ENCODE measurements around the gene PSAP.
"Not testable (repeated sequence)": the region's sequence is repeated elsewhere in the genome, so short reads cannot be mapped to it uniquely, and the experiment has no call there.

PSAP gene

DNA sequence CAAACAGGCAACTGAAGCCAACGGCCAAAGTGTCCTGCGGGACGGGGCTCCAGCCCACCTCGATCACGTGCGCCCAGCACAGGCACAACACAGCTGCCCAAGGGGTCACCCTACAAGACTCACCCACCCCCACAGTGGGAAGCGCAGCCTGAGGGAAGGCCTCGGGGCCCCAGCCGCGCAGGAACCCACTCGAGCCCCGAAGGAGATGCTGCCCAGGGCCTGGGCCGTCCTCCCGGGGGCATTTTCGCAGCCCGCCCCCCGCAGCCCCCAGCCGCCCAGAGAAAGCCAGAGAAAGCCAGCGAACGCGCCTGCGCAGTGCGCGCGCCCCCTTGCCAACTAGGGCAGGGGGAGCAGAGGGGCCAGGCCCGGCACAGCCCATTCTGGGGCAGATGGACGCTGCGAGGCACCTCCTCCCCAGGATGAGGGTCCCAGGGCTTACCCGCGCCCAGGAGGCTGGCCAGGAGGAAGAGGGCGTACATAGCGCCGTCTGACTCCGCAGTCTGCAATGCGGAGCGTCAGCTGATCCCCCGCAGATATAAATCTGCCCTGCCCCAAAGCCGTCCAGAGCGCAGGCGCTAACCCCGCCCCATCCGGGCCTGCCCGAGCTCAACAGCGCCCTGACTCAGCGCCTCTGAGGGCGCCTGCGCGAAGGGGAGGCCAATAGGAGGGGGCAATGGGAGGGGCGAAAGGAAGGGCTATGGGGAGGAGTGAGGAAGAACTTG lies at the start of gene PSAP:
Gene PSAP, minus strand, starts transcription at position 509 of the 722 bp plus-strand sequence. Its CDS starts 30 bp downstream, at position 479.
- peak; percentile 84 for DNase-seq

GRCh38 chr10:71900441-71901180 lies 49.6 kb upstream of the PSAP start:
- no peak for DNase-seq

GRCh38 chr10:71899665-71900412 lies 48.8 kb upstream of the PSAP start:
- DNase-seq = no peak

DNA sequence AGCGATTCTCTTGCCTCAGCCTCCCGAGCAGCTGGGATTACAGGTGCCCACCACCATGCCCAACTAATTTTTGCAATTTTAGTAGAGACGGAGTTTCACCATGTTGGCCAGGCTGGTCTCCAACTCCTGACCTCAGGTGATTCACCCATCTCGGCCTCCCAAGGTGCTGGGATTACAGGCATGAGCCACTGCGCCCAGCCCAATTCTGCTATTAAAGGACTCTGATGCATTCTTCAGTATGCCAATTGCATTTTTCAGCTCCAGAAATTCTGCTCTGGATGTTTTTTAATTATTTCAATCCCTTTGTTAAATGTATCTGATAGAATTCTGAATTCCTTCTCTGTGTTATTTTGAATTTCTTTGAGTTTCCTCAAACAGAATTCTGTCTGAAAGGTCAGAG lies 47.3 kb upstream of the PSAP start:
- DNase-seq = not testable (repeated sequence)

GRCh38 chr10:71893920-71894319 lies 42.9 kb upstream of the PSAP start:
- DNase-seq = no peak

DNA sequence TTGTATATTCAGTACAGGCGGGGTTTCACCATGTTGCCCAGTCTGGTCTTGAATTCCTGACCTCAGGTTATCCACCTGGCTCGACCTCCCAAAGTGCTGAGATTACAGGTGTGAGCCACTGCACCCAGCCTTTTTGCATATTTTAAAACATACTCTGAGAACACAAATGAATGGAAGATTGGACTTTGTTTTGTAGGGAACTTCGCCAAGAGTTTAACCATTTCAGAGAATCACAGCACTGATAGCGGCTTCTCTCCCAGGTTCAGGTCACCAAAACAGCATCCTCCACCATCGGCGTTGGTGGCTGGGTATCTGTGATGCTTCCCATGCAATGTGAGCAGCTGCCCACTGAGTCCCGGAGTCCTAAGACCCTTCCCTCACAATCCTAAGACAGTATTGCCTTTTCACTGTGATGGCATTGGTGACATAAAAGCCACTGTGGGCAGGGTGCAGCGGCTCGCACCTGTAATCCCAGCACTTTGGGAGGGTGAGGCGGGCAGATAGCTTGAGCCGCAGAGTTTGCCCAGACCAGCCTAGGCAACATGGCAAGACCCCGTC lies 42.3 kb upstream of the PSAP start:
- DNase-seq = no peak

GRCh38 chr10:71891437-71891836 lies 40.4 kb upstream of the PSAP start:
- DNase-seq = no peak

DNA sequence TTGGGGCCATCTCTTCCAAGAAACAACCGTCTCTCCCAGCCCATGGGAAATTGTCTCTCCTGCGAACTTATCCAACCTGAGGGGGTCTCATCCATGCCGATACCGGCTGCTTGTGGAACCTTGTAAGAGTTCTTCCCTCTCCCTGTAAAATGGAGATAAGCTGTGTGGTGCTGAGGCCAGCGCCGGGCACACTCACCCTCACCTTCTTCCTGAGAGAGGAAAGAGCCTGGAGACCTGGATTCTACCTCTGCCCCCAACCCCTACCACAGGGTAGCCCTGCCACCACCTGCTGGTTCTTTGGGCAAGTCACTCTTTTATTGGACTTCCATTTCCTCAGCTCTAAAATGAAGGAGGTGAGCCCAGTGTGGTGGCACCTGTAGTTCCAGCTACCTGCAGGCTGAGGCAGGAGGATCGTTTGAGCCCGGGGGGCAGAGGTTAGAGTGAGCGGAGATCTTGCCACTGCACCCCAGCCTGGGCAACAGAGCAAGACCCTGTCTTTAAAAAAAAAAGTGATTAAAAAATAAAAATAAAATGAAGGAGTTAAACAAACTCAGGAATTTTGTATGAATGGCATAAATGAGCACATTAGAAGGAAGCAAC lies 38.4 kb upstream of the PSAP start:
- DNase-seq = no peak

DNA sequence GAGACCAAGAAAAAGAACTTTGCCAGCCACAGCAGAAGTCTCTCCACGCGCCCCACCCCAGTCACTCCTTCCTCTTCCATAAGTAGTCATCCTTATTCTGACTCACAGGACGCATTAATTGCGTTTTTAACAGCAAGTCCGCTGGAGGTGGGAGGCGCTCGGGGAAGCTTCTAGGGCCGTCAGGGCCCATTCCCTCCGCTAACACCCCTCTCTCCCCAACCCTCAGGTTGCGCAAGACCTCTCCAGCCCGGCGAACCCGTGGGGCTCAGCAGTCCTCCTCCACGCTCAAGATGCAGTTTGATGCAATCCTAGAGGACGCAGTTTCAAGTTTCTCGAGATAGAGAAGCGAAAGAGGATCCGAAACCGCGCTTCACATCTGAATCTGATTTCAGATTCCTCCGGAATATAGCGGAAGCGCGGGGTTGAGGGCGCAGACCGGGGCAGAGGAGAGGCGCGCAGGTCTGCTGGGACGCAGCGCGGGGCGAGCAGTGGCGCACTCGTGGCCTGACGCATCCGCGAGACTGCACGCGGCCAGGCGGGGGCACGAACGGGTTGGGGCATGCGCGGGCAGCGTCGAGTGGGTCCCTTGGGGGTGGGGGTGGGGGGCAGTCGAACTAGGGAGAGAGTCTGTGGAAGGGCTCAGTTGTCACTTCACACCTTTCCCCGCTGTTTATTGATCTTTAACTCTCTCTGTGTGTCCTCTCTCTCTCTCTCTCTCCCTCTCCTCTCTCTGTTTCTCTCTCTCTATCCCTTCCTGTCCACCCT lies 37.8 kb upstream of the PSAP start:
- DNase-seq = peak; percentile 7

- DNase-seq = no peak
Measured at GRCh38 chr10:71888248-71888622, 37.2 kb upstream of the PSAP start.

DNA sequence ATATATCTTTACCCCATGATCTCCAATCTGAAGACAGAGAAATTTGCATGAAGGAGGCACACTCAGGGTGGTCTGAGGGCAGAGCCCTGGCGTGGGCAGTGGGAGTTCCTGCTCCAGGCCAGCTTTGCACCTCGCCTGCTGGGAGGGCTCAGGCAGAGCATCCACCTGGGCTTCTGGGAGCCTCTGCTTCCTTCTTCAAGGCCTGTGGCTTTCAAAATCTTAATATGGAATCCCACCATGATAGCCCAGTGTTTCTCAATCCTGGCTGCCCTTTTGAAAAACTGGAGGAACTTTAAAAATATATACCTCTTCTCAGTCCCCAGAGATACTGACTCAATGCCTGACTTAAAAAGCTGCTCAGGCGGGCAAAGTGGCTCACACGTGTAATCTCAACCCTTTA lies 36.7 kb upstream of the PSAP start:
- no peak for DNase-seq

DNA sequence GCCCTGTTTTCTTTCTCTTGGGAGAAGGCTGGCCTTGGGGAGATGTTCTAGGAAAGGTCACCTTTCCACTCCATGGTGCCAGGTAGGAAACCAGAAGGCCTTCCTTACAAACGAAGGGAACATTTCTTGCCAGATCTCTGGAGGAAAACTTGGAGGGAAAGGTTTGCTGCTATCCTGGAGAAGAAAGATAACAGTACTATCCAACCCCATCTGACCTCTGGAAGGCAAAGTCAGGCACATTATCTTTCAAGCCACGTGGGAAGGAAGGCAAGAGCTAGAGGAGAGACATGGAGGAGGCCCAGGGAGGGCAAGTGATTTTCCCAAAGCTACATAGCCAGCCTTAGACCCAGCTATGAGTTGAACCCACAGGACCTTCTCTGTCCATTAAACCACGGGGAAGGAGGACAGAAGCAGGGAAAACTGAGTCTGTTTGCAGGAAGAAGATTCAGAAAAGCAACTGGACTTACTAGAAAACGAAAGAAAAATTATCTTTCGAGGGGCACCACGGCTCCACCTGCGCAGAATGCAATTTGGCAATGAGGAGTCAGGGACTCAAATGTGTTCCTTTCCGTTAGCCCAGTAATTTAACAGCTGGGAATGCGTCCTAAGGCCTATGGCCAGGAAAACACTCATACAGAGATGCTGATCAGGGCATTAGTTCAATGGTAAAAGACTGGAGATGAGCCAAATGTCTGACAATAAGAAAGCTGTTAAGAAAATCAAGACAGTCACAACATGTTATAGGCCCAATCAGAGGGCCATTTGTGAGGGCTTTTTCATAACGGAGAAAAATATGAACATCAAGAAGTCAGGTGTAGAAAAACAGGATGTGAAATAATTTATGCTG lies 32.0 kb upstream of the PSAP start:
- DNase-seq = no peak

DNA sequence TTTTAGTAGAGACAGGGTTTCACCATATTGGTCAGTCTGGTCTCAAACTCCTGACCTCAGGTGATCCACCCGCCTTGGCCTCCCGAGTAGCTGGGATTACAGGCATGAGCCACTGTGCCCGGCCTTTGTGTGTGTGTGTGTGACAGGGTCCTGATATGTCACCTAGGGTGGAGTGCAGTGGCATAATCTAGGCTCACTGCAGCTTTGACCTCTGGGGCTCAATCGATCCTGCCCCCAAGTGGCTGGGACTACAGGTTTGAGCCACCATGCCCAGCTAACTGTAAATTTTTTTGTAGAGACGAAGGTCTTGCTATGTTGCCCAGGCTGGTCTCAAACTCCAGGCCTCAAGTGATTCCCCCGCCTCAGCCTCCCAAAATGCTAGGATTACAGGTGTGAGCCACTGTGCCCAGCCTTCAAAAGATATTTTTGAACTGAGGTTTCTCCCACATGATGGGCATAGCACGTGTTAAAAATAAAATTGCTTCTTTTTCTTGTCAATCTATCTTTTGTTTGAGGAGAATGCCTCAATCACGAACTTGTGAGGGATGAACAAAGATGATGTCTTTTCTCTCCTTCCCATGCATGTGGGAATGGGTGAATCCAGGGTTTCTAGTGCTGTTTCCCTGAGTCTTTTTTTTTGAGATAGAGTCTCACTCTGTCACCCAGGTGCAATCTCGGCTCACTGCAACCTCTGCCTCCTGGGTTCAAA lies 30.8 kb upstream of the PSAP start:
- DNase-seq = no peak

GRCh38 chr10:71881307-71881624 lies 30.2 kb upstream of the PSAP start:
- DNase-seq = not testable (repeated sequence)

DNA sequence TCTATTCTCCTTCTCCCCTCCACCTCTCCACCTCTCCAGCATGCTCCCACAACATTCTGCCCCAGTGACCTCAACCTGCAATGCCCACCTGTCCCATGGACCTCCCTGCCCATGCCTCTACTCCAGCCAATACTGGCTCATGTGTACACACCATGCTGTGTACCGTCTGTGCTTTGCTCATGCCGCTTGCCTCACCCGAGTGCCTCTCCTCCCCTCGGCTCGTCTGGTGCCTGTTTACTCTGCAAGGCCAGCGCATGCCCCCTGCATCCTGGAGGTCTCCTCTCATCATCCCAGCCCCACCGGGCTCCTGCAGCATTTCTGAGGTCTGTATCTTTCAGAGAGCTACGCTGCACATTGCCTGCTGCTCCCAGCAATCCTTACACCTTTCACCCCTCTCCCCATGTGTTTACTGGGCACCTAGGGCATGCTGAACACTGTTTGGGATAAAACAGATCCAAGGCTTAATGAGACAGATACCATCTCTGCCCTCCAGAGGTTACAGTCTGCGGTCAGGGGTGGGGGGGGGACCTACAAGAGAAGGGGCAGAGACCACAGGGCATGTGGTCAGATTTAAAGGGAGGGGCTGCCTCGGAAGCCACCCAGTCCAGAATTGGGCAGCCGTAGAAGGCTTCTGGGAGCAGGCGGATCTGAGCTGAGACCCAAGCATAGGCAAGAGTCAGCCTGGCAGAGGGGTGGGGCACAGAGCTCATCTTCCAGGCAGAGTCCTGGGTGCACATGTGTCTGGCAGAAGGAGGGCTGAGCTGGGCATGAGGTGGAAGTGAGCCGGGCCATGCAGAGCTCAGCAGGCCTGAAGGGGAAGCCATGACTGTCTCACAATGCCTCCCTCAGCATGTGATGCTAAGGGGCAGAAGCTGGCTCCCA lies 29.6 kb upstream of the PSAP start:
- DNase-seq = no peak

- DNase-seq = no peak
Measured at GRCh38 chr10:71878327-71879034, 27.4 kb upstream of the PSAP start.

DNA sequence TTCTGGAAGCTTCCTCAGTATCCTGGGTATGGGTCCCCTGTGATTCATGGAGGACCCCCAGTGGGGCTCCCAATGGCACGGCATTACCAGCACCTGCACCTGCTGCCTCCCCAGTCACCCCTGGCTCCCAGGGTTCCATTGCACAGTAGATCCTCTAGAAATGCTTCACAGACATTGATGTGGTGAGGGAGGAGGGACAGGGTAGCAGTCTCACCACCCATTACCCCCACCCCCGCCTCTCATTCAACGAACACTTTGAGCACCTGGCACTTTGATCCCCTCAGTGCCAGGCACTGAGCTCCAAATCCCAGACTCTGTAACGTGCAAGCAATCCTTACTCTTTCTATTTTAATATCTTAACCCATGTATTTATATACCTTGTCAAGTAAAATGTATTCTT lies 26.8 kb upstream of the PSAP start:
- DNase-seq = no peak

- not testable (repeated sequence) for DNase-seq
Measured at GRCh38 chr10:71874680-71875354, 23.8 kb upstream of the PSAP start.

All from NCI-H1105 (cell line).